Measurements from ENCODE around the gene MEGF11.

The MEGF11 gene

GRCh38 chr15:66239514-66239913, 14.0 kb downstream of the MEGF11 start:
- DNase-seq (ENCODE audit: low read depth in 2 of 2), result no peak

- DNase-seq (ENCODE audit: low read depth in 2 of 2), result no peak
Measured at GRCh38 chr15:66238318-66238717, 15.2 kb downstream of the MEGF11 start.

DNA sequence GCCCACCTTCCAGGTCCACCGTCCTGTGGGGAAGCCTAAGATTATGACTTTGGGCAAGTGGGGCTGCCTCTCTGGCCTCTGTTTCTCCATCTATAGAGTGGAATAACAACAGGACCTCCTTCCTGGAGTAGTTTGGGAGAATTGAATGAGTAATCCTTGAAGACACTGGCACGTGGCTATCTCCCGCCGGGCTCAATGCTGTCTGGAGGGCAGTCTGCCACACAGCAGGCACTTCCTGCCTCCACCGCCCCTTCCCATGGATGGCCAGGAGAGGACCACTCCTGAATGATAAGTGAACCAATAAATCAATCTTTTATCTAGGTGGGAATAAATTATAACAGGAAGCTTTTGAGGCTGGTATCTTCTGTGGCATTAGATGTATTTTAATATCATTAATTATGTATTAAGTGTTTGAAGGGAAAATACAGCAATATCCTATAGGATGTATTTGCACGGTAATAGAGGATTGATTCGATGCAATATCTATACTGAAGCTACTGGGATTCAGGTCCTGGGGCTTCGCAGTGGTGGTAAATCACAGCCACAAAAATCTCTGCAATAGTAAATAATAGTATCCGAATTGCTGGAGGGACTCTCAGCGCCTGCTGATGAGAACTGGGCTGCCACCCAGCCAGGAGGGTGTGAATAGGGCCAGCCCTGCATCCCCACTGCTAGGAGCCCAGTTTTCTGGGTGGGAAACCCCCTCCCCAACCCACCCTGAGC, 15.9 kb downstream of the MEGF11 start:
- no peak for DNase-seq (ENCODE audit: low read depth in 2 of 2)

DNA sequence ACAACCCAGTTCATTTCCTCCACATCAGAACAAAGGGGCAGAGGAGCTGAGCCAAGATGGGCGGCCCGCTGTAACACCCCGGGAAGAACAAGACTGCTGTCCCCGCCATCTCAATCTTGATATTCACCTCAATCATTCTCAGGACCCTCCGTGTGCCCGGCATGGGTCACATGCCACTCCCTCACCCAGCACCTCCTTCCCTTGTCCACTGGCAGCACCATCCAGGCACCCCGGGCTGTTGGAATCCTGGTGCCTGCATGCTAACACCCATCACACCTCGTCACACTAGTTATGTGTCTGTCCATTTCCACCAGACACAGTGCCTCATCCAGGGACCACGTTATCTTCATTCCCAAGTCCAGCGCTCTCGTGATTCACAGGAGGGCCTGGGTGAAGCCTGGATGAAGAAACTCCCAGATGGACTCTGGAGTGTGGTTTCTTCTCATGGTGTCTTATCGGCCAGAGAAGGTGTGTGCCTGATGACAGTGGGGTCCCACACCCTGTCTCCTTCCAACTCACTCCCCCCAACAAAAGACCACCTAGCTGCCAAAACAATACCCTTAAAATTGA, 16.7 kb downstream of the MEGF11 start:
- no peak for DNase-seq (ENCODE audit: low read depth in 2 of 2)

GRCh38 chr15:66235866-66236265, 17.7 kb downstream of the MEGF11 start:
- no peak for DNase-seq (ENCODE audit: low read depth in 2 of 2)

- no peak for DNase-seq (ENCODE audit: low read depth in 2 of 2)
Measured at GRCh38 chr15:66234798-66235197, 18.8 kb downstream of the MEGF11 start.

- DNase-seq (ENCODE audit: low read depth in 2 of 2), result no peak
Measured at GRCh38 chr15:66233487-66234415, 19.8 kb downstream of the MEGF11 start.

DNA sequence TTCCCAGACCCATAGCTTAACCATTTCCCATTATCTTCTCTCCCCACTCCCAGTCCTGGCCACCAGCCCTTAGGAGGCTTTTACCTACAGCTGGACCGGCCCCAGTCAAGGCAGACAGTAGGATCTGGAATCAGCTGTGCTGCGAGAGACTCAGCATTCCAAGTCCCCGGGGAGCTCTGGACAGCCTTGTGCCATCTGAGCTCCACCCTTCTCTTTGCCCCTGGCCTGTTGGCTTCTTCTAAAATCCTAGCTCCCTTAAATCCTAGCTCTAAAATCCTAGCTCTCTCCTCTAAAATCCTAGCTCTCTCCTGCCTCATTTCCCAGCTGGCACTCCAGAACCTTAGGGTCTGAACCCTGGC, 21.3 kb downstream of the MEGF11 start:
- no peak for DNase-seq (ENCODE audit: low read depth in 2 of 2)

GRCh38 chr15:66231394-66232266, 21.9 kb downstream of the MEGF11 start:
- no peak for DNase-seq (ENCODE audit: low read depth in 2 of 2)

- DNase-seq (ENCODE audit: low read depth in 2 of 2), result no peak
Measured at GRCh38 chr15:66229790-66230465, 23.6 kb downstream of the MEGF11 start.

- DNase-seq (ENCODE audit: low read depth in 2 of 2), result no peak
Measured at GRCh38 chr15:66228807-66229735, 24.5 kb downstream of the MEGF11 start.

DNA sequence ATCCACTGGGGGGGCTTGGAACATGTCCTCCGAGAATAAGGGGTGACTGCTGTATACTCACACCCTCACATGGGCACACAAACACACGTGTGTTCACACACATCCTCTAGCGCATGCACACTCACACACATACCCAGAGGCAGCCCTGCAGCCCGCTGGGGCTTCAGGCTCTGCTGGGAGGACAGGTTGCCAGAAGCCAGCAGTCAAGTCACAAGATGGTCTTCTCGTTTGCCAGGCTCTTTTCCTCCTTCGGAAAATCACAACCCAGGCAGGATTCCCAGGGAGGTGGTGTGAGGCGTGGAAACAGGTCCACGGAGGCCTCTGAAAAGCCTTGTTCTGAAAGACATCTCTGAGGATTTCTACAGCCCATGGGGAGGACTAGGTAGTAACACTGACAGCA, 26.8 kb downstream of the MEGF11 start:
- DNase-seq (ENCODE audit: low read depth in 2 of 2), result no peak

GRCh38 chr15:66225656-66226274, 27.8 kb downstream of the MEGF11 start:
- DNase-seq (ENCODE audit: low read depth in 2 of 2), result no peak

- no peak for DNase-seq (ENCODE audit: low read depth in 2 of 2)
Measured at GRCh38 chr15:66224946-66225345, 28.6 kb downstream of the MEGF11 start.

GRCh38 chr15:66222273-66223198, 31.0 kb downstream of the MEGF11 start:
- no peak for DNase-seq (ENCODE audit: low read depth in 2 of 2)

DNA sequence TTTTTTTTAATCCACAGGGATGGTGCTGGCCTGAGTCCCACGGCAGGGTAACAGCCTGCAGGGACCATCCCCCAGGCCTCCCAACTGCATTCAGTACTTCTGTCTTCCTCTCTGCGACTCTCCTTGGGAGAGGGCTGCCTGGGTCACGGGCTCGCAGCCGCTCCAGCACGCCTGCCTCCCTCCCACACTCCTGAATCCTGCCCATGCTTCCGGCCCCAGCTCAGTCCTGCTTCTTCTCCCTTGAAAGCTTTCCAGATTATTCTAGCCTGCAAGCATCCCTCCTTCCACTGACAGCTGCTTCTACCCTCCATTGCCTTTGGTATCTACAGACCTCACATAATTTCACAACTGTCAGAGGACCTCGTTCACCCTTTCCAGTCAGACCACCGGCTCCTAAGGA, 32.4 kb downstream of the MEGF11 start:
- no peak for DNase-seq (ENCODE audit: low read depth in 2 of 2)

- DNase-seq (ENCODE audit: low read depth in 2 of 2), result no peak
Measured at GRCh38 chr15:66220601-66221000, 32.9 kb downstream of the MEGF11 start.

DNA sequence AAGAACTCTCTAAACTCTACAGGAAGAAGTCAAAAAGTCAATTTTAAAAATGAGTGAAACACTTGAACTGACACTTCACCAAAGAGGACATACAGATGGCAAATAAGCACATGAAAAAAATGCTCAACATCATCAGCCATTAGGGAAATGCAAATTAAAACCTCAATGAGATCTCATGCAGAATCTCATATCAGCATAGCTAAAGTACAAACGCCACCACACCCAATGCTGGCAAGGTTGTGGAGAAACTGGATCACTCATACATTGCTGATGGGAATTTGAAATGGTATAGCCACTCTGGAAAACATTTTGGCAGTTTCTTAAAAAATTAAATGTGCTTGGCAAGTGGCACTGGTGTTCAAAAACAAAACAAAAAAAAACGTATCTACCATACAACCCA, 34.2 kb downstream of the MEGF11 start:
- no peak for DNase-seq (ENCODE audit: low read depth in 2 of 2)

DNA sequence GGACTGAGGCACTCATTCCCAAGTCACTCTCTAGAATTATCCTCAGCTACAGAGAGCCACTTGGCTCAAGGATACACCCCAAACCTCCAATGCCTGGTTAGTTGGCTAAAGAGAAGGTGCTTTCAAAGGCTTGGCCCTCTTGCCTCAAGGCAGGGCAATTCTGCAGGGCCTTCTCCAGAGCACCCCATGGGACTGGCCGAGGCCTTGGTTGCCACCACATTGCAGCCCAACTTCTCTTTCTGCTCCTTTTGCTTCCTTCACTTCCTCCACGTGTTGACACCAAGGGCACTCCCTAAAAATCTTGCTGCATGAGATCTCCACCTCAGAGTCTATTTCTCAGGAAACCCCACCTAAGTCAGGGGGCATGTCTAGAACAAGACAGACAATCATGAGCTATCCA, 36.7 kb downstream of the MEGF11 start:
- DNase-seq (ENCODE audit: low read depth in 2 of 2), result no peak
